Adrenal gland (tissue), 5 donors: Measurements from ENCODE around the gene TMEM14A.

Experiments used
- CTCF ChIP-seq, 6 experiments: fragments of 450-650 bp in 4 of 6; fragments of 200-600 bp in 2 of 6; sonication (generic) in 1 of 6; IDR thresholded peaks; 1 replicate in 5 of 6; 2 replicates in 1 of 6; pipeline versions ENCODE4 v1.5.1 to v1.8.0; 2016 to 2021; ENCODE audit warnings: antibody characterized with exemption in 6 of 6, mild to moderate bottlenecking in 2 of 6, moderate library complexity in 1 of 6
- POLR2A ChIP-seq, 2 donors: fragments of 450-650 bp; IDR thresholded peaks; one replicate each; pipeline ENCODE4 v1.6.1; 2017; ENCODE audit warnings: antibody characterized with exemption in 2 of 2, mild to moderate bottlenecking in 2 of 2, moderate library complexity in 1 of 2
- donor health status: DM: no; HTN: no; CAD: no.

GRCh38 chr6:52644253-52644652 is 26.7 kb upstream of the TMEM14A start:
- TF ChIP-seq CTCF (IDR thresholded peaks at IDR 0.05) (no peak), POLR2A (IDR thresholded peaks at IDR 0.05) (no peak)
